Measurements from ENCODE around the gene KRCC1.
"Not testable (repeated sequence)": the region's sequence is repeated elsewhere in the genome, so short reads cannot be mapped to it uniquely, and the experiment has no call there.

The KRCC1 gene

GRCh38 chr2:88077080-88077479, 21.5 kb upstream of the KRCC1 start:
- no peak for DNase-seq (ENCODE audit: low spot score)
- FAIRE-seq: no peak

GRCh38 chr2:88074854-88075292, 19.3 kb upstream of the KRCC1 start:
- FAIRE-seq (no peak), DNase-seq (ENCODE audit: low spot score) (peak; percentile 47)

- FAIRE-seq: no peak
- DNase-seq (ENCODE audit: low spot score): no peak
Measured at GRCh38 chr2:88074150-88074549, 18.6 kb upstream of the KRCC1 start.

- FAIRE-seq: no peak
- no peak for DNase-seq (ENCODE audit: low spot score)
Measured at GRCh38 chr2:88071365-88071764, 15.8 kb upstream of the KRCC1 start.

- DNase-seq (ENCODE audit: low spot score) (no peak), FAIRE-seq (no peak)
Measured at GRCh38 chr2:88070055-88070454, 14.5 kb upstream of the KRCC1 start.

- DNase-seq (ENCODE audit: low spot score) (no peak), FAIRE-seq (no peak)
Measured at GRCh38 chr2:88069117-88069516, 13.5 kb upstream of the KRCC1 start.

GRCh38 chr2:88068044-88068443, 12.5 kb upstream of the KRCC1 start:
- FAIRE-seq: no peak

GRCh38 chr2:88067598-88067997, 12.0 kb upstream of the KRCC1 start, which contains the start of gene SMYD1:
Gene SMYD1, plus strand, starts transcription at chr2:88067825. Its CDS starts 40 bp downstream, at chr2:88067865.
- no peak for DNase-seq (ENCODE audit: low spot score)
- no peak for FAIRE-seq

More at GRCh38 chr2:88068044-88068443, 12.5 kb upstream of the KRCC1 start:
- no peak for DNase-seq (ENCODE audit: low spot score)

GRCh38 chr2:88067189-88067588, 11.6 kb upstream of the KRCC1 start:
- FAIRE-seq: no peak
- DNase-seq (ENCODE audit: low spot score): no peak

- DNase-seq (ENCODE audit: low spot score): no peak
- FAIRE-seq: no peak
Measured at GRCh38 chr2:88066543-88066942, 11.0 kb upstream of the KRCC1 start.

GRCh38 chr2:88061295-88061694, 5.7 kb upstream of the KRCC1 start:
- FAIRE-seq (no peak), DNase-seq (ENCODE audit: low spot score) (no peak)

- FAIRE-seq (no peak), DNase-seq (ENCODE audit: low spot score) (no peak)
Measured at GRCh38 chr2:88060907-88061275, 5.3 kb upstream of the KRCC1 start.

GRCh38 chr2:88059979-88060906, 4.7 kb upstream of the KRCC1 start:
- DNase-seq (ENCODE audit: low spot score): peak; percentile 61
- peak; percentile 65 for FAIRE-seq

GRCh38 chr2:88058191-88058590, 2.6 kb upstream of the KRCC1 start:
- DNase-seq (ENCODE audit: low spot score) (no peak), FAIRE-seq (no peak)

- DNase-seq (ENCODE audit: low spot score) (peak; percentile 94), FAIRE-seq (peak; percentile 95)
Measured at GRCh38 chr2:88057437-88057844, 1.9 kb upstream of the KRCC1 start.

- FAIRE-seq: no peak
- no peak for DNase-seq (ENCODE audit: low spot score)
Measured at GRCh38 chr2:88054782-88055370, 707 bp downstream of the KRCC1 start.

- DNase-seq (ENCODE audit: low spot score) (peak; percentile 26), FAIRE-seq (no peak)
Measured at GRCh38 chr2:88053934-88054781, 1.4 kb downstream of the KRCC1 start.

GRCh38 chr2:88053296-88053695, 2.3 kb downstream of the KRCC1 start:
- DNase-seq (ENCODE audit: low spot score) (no peak), FAIRE-seq (no peak)

- no peak for FAIRE-seq
- no peak for DNase-seq (ENCODE audit: low spot score)
Measured at GRCh38 chr2:88051792-88052191, 3.8 kb downstream of the KRCC1 start.

GRCh38 chr2:88049622-88050021, 6.0 kb downstream of the KRCC1 start:
- FAIRE-seq: no peak
- DNase-seq (ENCODE audit: low spot score): no peak

- DNase-seq (ENCODE audit: low spot score): no peak
Measured at GRCh38 chr2:88048541-88048940, 7.0 kb downstream of the KRCC1 start.

GRCh38 chr2:88045561-88045960, 10.0 kb downstream of the KRCC1 start:
- DNase-seq (ENCODE audit: low spot score); FAIRE-seq: not testable (repeated sequence)

More at GRCh38 chr2:88048541-88048940, 7.0 kb downstream of the KRCC1 start:
- no peak for FAIRE-seq

Data from RCC 7860 (cell line).